Gastrocnemius medialis (tissue), 4 donors: ENCODE data around the gene PARD3B. TPM values are rescaled to one million over a fixed set of nuclear protein-coding genes. Genes with fewer than 3 reads are reported as not detected.

ENCODE experiments used
- ATAC-seq, 2 donors: fragments of 150-250 bp; one replicate each; pipeline ENCODE4 v1.9.1; 2016
- DNase-seq, 2 donors: peaks; one replicate each; pipeline ENCODE4 v3.0.0-alpha.2; 2019
- H3K27ac ChIP-seq, 4 donors: fragments of 200-600 bp; sonication (generic); 1 replicate in 1 of 4; 2 replicates in 3 of 4; pipeline ENCODE4 v1.5.1; 2016 to 2018; ENCODE audit warnings: mild to moderate bottlenecking in 2 of 4, moderate library complexity in 1 of 4
- H3K27me3 ChIP-seq, 3 donors: fragments of 200-600 bp; sonication (generic) in 2 of 3; 1 replicate in 1 of 3; 2 replicates in 2 of 3; pipeline versions ENCODE4 v1.5.1 to v1.6.0; 2016 to 2019; ENCODE audit warnings: mild to moderate bottlenecking in 1 of 3, moderate library complexity in 1 of 3
- H3K36me3 ChIP-seq, 2 donors: fragments of 200-600 bp; sonication (generic) in 1 of 2; one replicate each; pipeline ENCODE4 v1.5.1; 2017 to 2018
- H3K4me1 ChIP-seq, 2 donors: fragments of 200-600 bp; sonication (generic) in 1 of 2; one replicate each; pipeline ENCODE4 v1.5.1; 2016 to 2017; ENCODE audit warnings: mild to moderate bottlenecking in 2 of 2
- H3K4me3 ChIP-seq, 4 donors: fragments of 200-600 bp; sonication (generic) in 3 of 4; 1 replicate in 1 of 4; 2 replicates in 3 of 4; pipeline ENCODE4 v1.5.1; 2016 to 2019; ENCODE audit warnings: mild to moderate bottlenecking in 2 of 4
- H3K9me3 ChIP-seq, 3 donors: fragments of 200-600 bp; sonication (generic) in 2 of 3; 1 replicate in 1 of 3; 2 replicates in 2 of 3; pipeline ENCODE4 v1.5.1; 2016 to 2019
- POLR2A ChIP-seq, 2 donors: fragments of 450-650 bp; IDR thresholded peaks; one replicate each; pipeline ENCODE4 v1.6.1; 2017; ENCODE audit warnings: antibody characterized with exemption in 2 of 2, mild to moderate bottlenecking in 2 of 2, moderate library complexity in 2 of 2
- in situ Hi-C, 4 donors: fragments of 200-750 bp; cut with MboI; loops; one replicate each; pipeline versions ENCODE4 v1.15.0 to v1.8.0; 2017; ENCODE audit warnings: low sequenced_read_pairs in 4 of 4
- intact Hi-C: fragments of 100-400 bp; cut with DNase I; formaldehyde crosslinking; loops from one replicate; pipeline ENCODE4 v1.15.1; 2023; ENCODE audit warnings: low total_unique reads
- total RNA-seq, 4 donors: library from RNA; depleted of rRNA; stranded (reverse); fragments of >200 nt; gene quantifications; one replicate each; pipeline versions ENCODE4 v1.1.0 to v1.2.3, GENCODE V29; 2016
- TF ChIP-seq, protein P1 (sequence below), 5 experiments: fragments of 450-650 bp in 3 of 5; fragments of 200-600 bp in 2 of 5; sonication (generic) in 2 of 5; IDR thresholded peaks in 4 of 5; conservative IDR thresholded peaks in 1 of 5; 1 replicate in 4 of 5; 2 replicates in 1 of 5; pipeline ENCODE4 v1.5.1; 2016 to 2019; ENCODE audit warnings: antibody characterized with exemption in 5 of 5, mild to moderate bottlenecking in 3 of 5, moderate library complexity in 3 of 5

PARD3B gene
- total RNA-seq, 4 donors from 2014 or later, result 2.2 to 15.5 (median 4.6) TPM

DNA sequence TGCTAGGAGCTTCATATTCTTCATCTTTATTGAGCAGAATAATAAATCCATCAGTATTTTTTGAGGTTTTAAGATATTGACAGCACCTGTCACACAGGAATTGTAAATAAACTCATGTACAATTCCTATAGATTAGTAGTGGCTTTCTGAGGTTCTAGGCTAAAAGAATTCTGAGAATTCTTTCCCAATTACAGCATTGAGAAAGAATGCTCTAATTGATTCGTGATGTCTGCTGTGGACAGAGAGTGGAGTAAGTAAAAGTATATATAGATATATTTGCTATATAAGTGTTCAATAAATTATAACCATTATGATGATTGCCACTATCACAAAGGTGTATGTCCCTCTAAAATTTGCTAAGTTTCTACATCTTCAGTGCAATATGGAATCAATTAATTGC, 950.5 kb downstream of the PARD3B start:
- peaks cover 0 to 3% of the 10 kb centered on the region in 2 donors for H3K36me3 ChIP-seq
- ATAC-seq, result no peak
- no peak for DNase-seq
- H3K27me3 ChIP-seq, result no peaks in the 10 kb centered on the region
- intact Hi-C loops, result no loop called here
- no peaks in the 10 kb centered on the region for H3K9me3 ChIP-seq
- no peaks in the 10 kb centered on the region for H3K4me1 ChIP-seq
- TF ChIP-seq, protein P1, sequence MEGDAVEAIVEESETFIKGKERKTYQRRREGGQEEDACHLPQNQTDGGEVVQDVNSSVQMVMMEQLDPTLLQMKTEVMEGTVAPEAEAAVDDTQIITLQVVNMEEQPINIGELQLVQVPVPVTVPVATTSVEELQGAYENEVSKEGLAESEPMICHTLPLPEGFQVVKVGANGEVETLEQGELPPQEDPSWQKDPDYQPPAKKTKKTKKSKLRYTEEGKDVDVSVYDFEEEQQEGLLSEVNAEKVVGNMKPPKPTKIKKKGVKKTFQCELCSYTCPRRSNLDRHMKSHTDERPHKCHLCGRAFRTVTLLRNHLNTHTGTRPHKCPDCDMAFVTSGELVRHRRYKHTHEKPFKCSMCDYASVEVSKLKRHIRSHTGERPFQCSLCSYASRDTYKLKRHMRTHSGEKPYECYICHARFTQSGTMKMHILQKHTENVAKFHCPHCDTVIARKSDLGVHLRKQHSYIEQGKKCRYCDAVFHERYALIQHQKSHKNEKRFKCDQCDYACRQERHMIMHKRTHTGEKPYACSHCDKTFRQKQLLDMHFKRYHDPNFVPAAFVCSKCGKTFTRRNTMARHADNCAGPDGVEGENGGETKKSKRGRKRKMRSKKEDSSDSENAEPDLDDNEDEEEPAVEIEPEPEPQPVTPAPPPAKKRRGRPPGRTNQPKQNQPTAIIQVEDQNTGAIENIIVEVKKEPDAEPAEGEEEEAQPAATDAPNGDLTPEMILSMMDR (IDR thresholded peaks at IDR 0.05 in 4 of 5, conservative IDR thresholded peaks at IDR 0.05 in 1 of 5), result no peak
- no peak for TF ChIP-seq POLR2A (IDR thresholded peaks at IDR 0.05)
- no peak overlapping the region for H3K27ac ChIP-seq
- H3K4me3 ChIP-seq, result no peak overlapping the region
- in situ Hi-C loops, result no loop called here

DNA sequence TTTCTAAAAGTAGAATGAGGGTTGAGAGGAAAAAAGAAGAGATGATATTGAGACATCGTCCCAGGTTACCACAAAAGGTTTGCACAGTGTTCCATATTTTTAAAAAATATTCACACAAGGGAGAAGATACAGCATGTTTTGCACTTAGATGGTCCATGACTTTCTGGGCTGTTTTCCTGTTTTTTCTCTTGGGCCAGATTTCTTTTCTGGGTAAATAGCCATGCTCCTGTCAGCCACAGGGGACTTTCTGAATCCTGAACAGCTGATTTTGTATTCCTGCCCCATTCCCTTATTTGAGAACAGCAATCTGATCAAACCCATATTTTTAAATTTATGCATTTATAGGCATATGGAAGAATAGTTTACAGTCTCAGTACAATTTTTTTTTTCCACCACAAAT, 951.1 kb downstream of the PARD3B start:
- no peak overlapping the region for H3K27ac ChIP-seq
- DNase-seq (no peak), ATAC-seq (peak in 1 of 2 donors; percentile 50)
- in situ Hi-C loops, result no loop called here
- H3K27me3 ChIP-seq, result no peaks in the 10 kb centered on the region
- H3K4me1 ChIP-seq, result no peaks in the 10 kb centered on the region
- no peak overlapping the region for H3K4me3 ChIP-seq
- H3K36me3 ChIP-seq, result peaks cover 0 to 6% of the 10 kb centered on the region in 2 donors
- H3K9me3 ChIP-seq, result no peaks in the 10 kb centered on the region
- TF ChIP-seq, protein P1 (IDR thresholded peaks at IDR 0.05 in 4 of 5, conservative IDR thresholded peaks at IDR 0.05 in 1 of 5), result no peak
- TF ChIP-seq POLR2A (IDR thresholded peaks at IDR 0.05), result no peak
- intact Hi-C loops, result no loop called here

DNA sequence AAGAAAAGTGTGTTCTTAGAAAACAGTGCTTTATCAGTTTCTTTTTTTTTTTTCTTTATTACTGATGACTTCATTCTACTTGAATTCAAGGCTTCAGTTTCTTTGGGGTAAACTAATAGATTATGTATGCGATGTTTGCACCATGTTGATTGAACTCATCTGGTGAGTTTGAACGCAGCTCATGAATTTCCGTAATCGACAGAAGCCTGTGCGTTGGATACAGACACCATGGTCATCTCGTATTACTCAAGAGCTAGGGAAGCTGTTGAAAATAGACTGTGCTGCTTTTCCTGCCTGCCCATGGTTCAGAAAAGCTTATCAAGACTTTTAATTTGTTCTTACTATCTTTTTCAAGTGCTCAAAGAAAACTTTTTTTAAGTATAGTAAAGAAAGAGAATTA, 951.5 kb downstream of the PARD3B start:
- in situ Hi-C loops (no loop called here), intact Hi-C loops (no loop called here)
- TF ChIP-seq, protein P1 (IDR thresholded peaks at IDR 0.05 in 4 of 5, conservative IDR thresholded peaks at IDR 0.05 in 1 of 5), result no peak
- TF ChIP-seq POLR2A (IDR thresholded peaks at IDR 0.05), result no peak
- Histone ChIP-seq H3K36me3 (peaks cover 0 to 6% of the 10 kb centered on the region in 2 donors), H3K4me3 (no peak overlapping the region), H3K27ac (no peak overlapping the region), H3K27me3 (no peaks in the 10 kb centered on the region), H3K4me1 (no peaks in the 10 kb centered on the region), H3K9me3 (no peaks in the 10 kb centered on the region)
- DNase-seq (no peak), ATAC-seq (peak; percentile 49 to 70)

DNA sequence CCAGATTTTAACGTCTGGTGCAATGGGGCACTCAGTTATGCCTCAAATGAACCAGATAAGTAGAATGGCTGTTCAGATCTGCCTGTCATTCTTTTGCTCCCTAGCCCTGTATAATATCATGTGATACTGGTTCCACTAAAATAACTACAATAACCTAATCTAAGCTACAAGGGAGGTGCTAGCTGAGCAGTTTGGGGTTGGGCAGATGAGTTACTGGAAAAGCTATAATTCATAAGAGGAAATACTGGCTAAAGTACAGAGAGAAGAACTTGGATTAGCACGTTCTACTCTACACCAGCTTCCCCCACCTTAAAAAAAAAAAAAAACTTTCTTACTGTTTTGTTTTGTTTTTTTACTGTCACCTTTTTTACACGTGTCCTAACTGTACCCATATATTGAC, 953.7 kb downstream of the PARD3B start:
- Histone ChIP-seq H3K9me3 (no peaks in the 10 kb centered on the region), H3K4me1 (no peaks in the 10 kb centered on the region), H3K36me3 (peaks cover 0 to 6% of the 10 kb centered on the region in 2 donors), H3K27ac (no peak overlapping the region), H3K27me3 (no peaks in the 10 kb centered on the region), H3K4me3 (no peak overlapping the region)
- in situ Hi-C loops, result no loop called here
- no peak for ATAC-seq
- TF ChIP-seq, protein P1 (IDR thresholded peaks at IDR 0.05 in 4 of 5, conservative IDR thresholded peaks at IDR 0.05 in 1 of 5), result no peak
- no peak for TF ChIP-seq POLR2A (IDR thresholded peaks at IDR 0.05)
- intact Hi-C loops, result no loop called here
- no peak for DNase-seq

DNA sequence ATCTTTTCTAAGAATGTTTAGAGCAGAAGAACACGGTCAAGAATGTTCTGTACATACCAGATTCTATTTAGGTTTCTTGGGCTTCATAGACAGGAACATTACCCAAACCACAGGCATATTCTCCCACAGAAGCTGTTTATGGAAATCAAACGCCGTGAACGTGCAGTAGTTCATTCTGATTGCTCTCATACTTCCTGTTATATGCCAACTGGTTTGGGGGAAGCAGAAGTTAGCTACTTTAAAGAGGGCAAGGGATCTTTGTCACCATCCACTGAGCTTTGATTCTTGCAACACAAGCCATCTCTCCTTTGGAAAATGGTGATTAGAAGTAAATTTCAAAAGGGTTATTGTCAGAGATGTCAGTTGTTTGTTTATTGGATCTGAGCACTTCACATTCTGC, 954.8 kb downstream of the PARD3B start:
- in situ Hi-C loops, result no loop called here
- Histone ChIP-seq H3K4me3 (no peak overlapping the region), H3K27ac (no peak overlapping the region), H3K27me3 (no peaks in the 10 kb centered on the region), H3K9me3 (no peaks in the 10 kb centered on the region), H3K36me3 (peaks cover 0 to 6% of the 10 kb centered on the region in 2 donors), H3K4me1 (no peaks in the 10 kb centered on the region)
- DNase-seq (no peak), ATAC-seq (no peak)
- TF ChIP-seq POLR2A (IDR thresholded peaks at IDR 0.05), result no peak
- TF ChIP-seq, protein P1 (IDR thresholded peaks at IDR 0.05 in 4 of 5, conservative IDR thresholded peaks at IDR 0.05 in 1 of 5), result no peak
- intact Hi-C loops, result no loop called here
